Breast epithelium (tissue), 3 donors: ENCODE measurements around the gene CHD5.

Experiments used
- CTCF ChIP-seq, 3 donors: fragments of 450-650 bp; IDR thresholded peaks; one replicate each; pipeline ENCODE4 v1.5.1; 2016 to 2017; ENCODE audit warnings: antibody characterized with exemption in 3 of 3, mild to moderate bottlenecking in 3 of 3, moderate library complexity in 3 of 3
- POLR2A ChIP-seq: fragments of 450-650 bp; IDR thresholded peaks from one replicate; pipeline ENCODE4 v1.6.1; 2016; ENCODE audit warnings: antibody characterized with exemption, mild to moderate bottlenecking, moderate library complexity
- POLR2AphosphoS5 ChIP-seq, 3 donors: sonication (generic); formaldehyde crosslinking; IDR thresholded peaks; one replicate each; pipeline ENCODE4 v1.6.1; 2017; ENCODE audit warnings: antibody characterized with exemption in 3 of 3

GRCh38 chr1:6151291-6151822 is 28.8 kb downstream of the CHD5 start:
- TF ChIP-seq POLR2A = no peak
- TF ChIP-seq CTCF (IDR thresholded peaks at IDR 0.05) = no peak
- no peak for TF ChIP-seq POLR2AphosphoS5 (IDR thresholded peaks at IDR 0.05)
